GM21528 (cell line): ENCODE measurements around the gene RET.
A peak's percentile ranks its signal among the peaks of the same experiment; 100 is the strongest.

Experiments
- ATAC-seq: cut with Tn5 transposase; IDR thresholded peaks from one replicate; pipeline ENCODE4 v1.9.1; 2021; ENCODE audit warnings: mild to moderate bottlenecking, moderate library complexity; ENCODE audit not compliant: unreplicated experiment, low FRiP score

RET gene

DNA sequence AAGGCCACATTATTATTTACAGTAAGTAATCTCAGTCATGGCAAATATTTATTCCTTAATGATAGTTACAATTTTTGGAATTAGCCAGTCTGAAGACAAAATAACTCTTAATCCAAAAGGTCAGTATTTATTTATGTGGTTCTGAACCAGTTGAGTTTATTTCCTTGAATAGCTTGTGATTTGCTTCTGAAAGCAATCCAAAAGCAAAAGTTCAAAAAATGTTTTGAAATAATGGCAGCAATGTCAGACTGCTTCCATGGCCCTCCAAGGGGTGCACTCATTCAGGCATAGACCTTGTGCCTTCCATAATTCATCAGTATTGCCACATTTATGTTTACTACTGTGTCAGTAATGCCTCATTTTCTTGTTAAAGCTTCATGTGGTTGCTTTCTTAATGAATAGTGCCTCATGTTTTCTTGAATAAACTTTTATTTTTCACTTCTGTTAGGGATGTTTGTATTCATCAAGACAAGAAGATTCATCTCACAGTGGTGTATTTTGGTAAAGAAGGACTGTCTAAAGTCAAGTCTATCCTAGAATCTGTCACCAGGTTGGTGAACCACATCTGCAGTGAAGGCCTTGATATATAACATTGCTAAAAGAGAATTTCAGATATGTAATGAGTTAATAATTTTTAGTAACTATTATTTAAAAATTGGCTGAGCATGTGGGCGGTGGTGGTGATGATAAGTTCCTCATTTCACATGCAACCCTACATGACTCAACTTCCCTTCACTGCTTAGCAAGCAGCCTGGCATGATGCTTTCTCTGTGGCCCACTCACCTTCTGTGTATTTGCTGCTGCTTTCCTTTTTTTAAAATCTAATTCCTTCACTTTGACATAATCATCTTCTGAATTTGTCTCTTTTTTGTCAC lies 83.4 kb downstream of the RET start:
- ATAC-seq = peak; percentile 52

DNA sequence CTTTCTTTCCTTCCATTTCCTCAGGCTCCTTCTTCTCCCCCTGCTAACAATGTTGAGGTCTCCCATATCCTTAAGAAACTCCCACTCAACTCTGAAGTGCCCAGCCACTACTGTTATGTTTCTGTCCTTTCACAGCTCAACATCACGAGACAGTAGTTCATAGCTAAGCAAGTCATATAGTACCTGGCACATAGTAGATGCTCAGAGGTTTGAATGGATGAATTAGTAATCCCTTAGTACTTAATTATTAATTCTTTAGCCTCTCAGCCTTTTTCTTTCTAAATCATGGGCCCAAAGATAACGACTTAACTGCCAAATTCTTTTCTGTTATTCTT lies 84.0 kb downstream of the RET start:
- peak; percentile 63 for ATAC-seq

DNA sequence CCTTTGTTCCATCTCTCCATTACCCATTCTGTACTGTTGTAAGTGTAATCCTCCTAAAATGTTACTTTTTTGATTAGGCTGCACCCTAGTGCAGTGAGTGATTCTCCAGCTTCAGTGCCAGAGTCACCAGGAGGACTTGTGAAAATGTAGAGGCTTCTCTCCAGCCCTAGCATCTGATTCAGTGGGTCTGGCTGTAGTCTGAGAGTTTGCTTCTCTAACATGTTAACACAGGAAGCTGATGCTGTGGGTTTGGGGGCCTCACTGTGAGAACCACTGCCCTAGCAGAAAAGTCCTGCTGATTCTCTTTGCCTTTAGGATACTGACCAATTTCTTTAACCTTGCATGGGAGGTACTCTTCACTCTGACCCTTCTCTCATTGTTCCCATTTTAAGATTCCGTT lies 85.7 kb downstream of the RET start:
- ATAC-seq = no peak

DNA sequence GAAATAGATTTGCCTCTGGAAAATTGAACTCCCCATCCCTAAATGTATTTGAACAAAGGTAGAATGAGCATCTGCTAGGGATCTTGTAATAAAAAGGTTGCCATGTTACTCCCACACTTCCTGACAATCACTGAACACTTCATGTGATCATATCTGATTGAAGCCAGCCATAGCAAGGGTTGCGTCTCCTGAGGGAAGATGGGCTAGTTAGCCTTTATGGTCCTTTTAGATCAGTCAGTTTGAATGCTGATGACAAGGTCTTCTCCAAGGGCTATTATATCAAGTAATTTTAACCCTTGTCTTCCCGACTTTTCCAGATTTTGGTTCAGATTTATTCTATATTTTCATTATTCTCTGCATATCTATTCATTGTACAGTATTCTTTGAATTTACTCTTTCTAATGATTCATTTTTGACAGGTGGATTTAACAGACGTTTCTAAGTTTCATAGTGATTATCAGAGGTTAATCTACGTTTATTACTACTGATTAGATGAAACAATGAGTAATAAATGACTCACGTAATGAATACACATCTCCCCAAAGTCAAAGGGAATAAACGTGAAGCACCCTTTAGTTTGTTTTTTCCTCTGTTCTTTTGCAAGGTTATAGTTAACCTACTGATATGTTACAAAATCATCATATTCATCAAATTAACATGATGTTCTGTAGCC lies 89.5 kb downstream of the RET start:
- ATAC-seq = no peak

DNA sequence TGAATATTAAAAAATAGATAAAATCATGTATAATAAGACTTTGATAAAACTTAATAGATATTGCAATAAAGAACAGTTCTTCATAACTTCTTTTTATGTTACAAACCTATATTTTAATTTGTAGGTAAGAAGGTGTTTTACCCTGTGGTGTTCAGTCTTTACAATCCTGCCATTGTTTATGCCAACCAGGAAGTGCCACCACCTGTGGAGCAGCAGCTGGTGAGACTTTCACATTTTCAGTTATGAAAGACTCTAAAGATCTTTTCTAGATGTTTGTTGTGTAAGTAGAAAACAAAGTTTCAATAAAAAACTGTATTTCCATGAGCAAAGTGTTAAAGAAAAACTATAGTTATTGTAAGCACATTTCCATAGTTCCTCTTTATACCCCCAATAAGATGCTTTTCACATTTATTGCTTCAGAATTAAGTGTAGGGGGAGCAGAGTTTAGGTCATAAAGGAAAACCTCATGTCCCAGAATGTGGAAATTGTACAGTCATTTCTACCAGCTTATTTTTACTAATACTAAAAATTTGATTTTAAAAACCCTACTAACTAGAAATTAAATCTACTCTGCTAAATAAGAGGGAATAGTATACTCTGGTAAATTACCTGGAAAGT lies 90.1 kb downstream of the RET start:
- peak; percentile 73 for ATAC-seq

DNA sequence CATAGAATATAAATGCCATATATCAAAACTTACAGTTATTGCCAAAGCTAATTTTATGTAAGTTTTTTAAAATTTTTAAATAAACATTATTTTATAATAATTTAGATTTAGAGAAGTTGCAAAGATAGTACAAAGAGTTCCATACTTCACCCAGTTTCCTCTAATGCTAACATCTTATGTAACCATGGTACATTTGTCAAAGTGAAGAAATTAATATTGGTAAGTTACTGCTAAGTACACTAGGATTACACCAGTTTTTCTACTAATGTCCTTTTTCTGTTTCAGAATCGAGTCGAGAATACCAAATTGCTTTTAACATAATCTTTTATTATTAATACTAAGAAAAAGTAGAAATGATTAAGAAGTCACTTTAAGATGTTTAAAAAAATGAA lies 90.6 kb downstream of the RET start:
- no peak for ATAC-seq

DNA sequence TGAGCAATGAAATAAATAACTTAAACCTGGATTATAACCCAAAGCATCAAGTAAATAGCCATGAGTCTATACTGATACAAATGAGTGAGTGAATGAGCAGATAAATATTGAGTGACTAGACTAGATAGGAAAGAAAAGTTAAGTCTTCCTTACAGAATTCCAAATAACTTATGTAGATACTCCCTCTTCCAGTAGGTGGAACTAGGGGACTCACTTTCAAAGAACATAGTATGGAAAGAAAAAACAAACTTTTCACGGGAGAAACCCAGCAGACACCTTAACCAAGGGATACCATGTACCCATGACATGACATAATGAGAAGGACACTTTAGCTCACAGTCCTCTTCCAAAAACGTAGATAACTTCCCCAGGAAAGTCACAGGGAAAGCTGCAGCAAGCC lies 93.6 kb downstream of the RET start:
- ATAC-seq = no peak

DNA sequence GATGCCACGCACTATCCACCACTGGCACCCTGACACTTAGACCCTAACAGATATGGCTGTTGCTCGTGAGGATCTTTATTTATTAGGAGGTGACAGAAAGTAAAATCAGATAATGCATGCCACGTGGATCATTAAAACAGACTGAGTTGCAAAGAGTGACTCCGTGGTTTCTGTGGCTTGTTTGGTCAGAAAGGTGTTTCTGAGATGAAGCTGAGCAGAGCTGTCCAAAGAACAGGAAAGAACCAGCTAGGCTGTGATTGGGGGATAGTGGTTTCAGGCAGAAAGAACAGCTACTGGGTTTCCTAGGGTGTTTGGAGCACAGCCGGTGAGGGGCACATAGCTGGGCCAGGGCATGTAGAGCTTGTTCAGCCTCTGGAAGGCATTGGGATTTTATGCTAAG lies 95.8 kb downstream of the RET start:
- no peak for ATAC-seq

DNA sequence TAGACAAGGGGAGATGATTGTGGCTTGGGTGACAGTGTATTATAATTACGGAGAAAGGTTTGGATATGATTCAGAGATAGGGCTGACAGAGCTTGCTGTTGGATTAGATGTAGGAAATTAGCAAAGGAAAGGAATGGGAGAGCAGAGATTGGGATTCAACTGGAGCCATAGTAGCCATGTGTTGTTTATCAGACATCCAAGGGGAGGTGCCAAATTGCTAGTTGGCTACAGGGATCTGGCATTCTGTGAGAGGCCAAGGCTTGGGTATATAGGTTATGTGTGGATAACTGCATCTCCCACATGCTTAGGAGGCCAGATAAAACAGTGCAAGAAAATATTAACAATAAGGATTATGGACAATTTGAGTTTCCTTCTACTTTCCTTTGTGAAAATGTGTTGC lies 96.3 kb downstream of the RET start:
- ATAC-seq = no peak

DNA sequence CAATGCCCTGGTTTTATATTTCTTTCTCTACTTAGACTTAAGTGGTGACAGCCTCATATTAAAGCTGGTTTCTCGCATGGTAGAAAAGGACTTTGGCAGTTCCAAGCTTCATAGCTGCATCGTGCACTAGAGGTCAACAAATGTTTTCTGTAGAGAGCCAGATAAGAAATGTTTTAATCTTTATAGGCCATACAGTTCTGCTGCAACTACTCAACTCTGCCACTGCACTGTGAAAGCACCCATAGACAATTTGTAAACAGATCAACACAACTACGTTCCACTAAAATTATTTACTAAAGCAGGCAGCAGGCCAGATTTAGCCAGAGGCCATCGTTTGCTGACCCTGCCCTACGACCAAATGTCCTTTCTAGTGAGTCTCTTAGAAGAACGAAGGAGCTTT lies 98.1 kb downstream of the RET start:
- ATAC-seq = no peak

DNA sequence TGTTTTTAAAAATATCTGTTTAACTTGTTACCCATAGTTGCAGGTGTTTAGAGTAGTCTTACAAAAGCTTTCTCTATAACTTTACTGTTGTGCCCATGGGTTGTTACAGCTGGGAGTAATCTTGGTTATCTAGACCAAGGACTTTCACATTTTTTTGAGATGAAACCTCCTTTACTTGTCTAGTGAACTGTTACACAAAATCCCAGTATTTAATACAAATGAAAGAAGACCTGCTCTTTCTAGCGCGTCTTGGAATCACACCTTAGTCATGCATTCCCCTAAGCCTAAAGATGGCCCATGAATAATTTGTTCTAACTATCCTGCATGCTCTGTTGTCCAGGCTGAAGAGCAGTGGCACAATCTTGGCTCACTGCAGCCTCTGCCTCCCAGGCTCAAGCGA lies 99.4 kb downstream of the RET start:
- ATAC-seq = no peak

DNA sequence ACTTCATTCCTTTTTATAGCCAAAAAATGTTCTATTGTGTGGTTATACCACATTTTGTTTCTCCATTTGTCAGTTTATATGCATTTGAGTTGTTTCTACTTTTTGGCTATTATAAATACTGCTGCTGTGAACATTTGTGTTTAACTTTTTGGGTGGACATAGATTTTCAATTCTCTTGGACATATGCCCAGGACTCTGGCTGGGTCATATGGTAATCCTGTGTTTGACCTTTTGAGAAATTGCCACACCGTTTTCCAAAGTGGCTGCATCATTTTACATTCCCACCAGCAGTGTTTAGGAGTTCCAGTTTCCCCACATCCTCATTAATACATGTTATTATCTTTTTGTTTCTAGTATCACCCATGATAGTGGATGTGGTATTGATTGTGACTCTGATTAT lies 100.7 kb downstream of the RET start:
- ATAC-seq = no peak
